SU-DHL-6 (cell line): ENCODE results near the gene MIF.

Experiments used
- H2AFZ ChIP-seq: fragments of 200-600 bp; sonication (generic); 2 replicates; pipeline ENCODE4 v1.6.1; 2014; ENCODE audit warnings: low read depth, mild to moderate bottlenecking, moderate library complexity, mixed read lengths, antibody characterized with exemption, low read length; ENCODE audit not compliant: severe bottlenecking
- H3F3A ChIP-seq: fragments of 200-600 bp; shearing (Covaris generic); 2 replicates; pipeline ENCODE4 v1.6.0; 2016; ENCODE audit warnings: antibody characterized with exemption, mild to moderate bottlenecking; ENCODE audit not compliant: insufficient read depth
- H3K27ac ChIP-seq: fragments of 200-600 bp; sonication (generic); 2 replicates; pipeline ENCODE4 v1.5.1; 2016; ENCODE audit warnings: low read depth, mild to moderate bottlenecking, low read length, moderate library complexity, mixed read lengths
- H3K27me3 ChIP-seq: fragments of 200-600 bp; sonication (generic), shearing (Covaris generic); 2 replicates; pipeline ENCODE4 v1.6.0; 2014; ENCODE audit warnings: mild to moderate bottlenecking, low read length
- H3K36me3 ChIP-seq: fragments of 200-600 bp; sonication (generic); 2 replicates; pipeline ENCODE4 v1.6.1; 2014; ENCODE audit warnings: mild to moderate bottlenecking, low read length, mixed read lengths
- H3K4me2 ChIP-seq: fragments of 300-600, 200-600 bp; shearing (Covaris generic), sonication (generic); 2 replicates; pipeline ENCODE4 v1.6.0; 2014; ENCODE audit warnings: low read length, low read depth, mild to moderate bottlenecking; ENCODE audit not compliant: poor library complexity, severe bottlenecking
- H3K4me3 ChIP-seq: fragments of 200-600 bp; sonication (generic); 2 replicates; pipeline ENCODE4 v1.5.1; 2014; ENCODE audit warnings: antibody characterized with exemption, low read length, mild to moderate bottlenecking, mixed read lengths; ENCODE audit not compliant: insufficient read depth, poor library complexity, severe bottlenecking
- H3K79me2 ChIP-seq: fragments of 200-600 bp; sonication (generic); 2 replicates; pipeline ENCODE4 v1.6.1; 2014; ENCODE audit warnings: mild to moderate bottlenecking, low read length, moderate library complexity; ENCODE audit not compliant: insufficient read depth
- H3K9ac ChIP-seq: fragments of 200-600 bp; sonication (generic); 2 replicates; pipeline ENCODE4 v1.7.0; 2014; ENCODE audit warnings: mild to moderate bottlenecking, low read length
- H3K9me2 ChIP-seq: fragments of 200-600 bp; sonication (generic); replicated peaks from 2 replicates; pipeline ENCODE4 v1.6.1; 2014; ENCODE audit warnings: low read length; ENCODE audit not compliant: insufficient read depth
- H3K9me3 ChIP-seq: fragments of 200-600 bp; sonication (generic); 2 replicates; pipeline ENCODE4 v1.6.1; 2014; ENCODE audit warnings: low read length, mixed read lengths; ENCODE audit not compliant: insufficient read depth
- H4K20me1 ChIP-seq: fragments of 200-600 bp; sonication (generic); 2 replicates; pipeline ENCODE4 v1.6.1; 2014; ENCODE audit warnings: low read depth, mild to moderate bottlenecking, antibody characterized with exemption, low read length, moderate library complexity, mixed read lengths
- EZH2phosphoT487 ChIP-seq: fragments of 200-600 bp; sonication (generic), shearing (Covaris generic); conservative IDR thresholded peaks from 2 replicates; pipeline ENCODE4 v1.6.1; 2018; ENCODE audit warnings: mild to moderate bottlenecking, antibody characterized with exemption, low read length, moderate library complexity, mixed read lengths
- TF ChIP-seq, protein P1 (sequence below): fragments of 200-600 bp; sonication (generic); IDR thresholded peaks from one replicate; pipeline ENCODE4 v1.5.1; 2017; ENCODE audit warnings: antibody characterized with exemption, mild to moderate bottlenecking, low read length, moderate library complexity; ENCODE audit not compliant: insufficient read depth, poor library complexity, severe bottlenecking

MIF gene

DNA sequence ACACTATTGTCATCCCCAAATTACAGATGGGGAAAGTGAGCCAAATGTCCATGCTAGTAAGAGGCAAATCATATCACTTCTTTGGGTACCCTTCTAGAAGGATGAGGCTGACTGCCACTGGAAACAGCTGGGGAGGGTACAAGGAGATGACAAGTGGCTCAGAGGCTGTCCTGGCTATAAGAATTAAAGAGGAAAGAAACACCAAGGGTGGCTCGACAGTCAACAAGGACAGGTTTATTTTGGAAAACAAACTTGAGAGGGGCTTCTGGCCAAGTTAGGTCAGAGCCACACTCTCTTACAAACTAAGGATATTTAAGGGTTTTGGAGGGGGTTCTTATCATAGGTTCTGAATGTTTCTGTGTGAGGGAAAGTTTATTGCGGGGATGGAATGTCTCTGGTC lies 2.1 kb upstream of the MIF start:
- H3F3A ChIP-seq, result no peaks in the 10 kb centered on the region
- H3K36me3 ChIP-seq, result peaks cover 9% of the 10 kb centered on the region; the same call in 1 of the 2 replicates
- peaks cover 4% of the 10 kb centered on the region; the same call in 1 of the 2 replicates for H4K20me1 ChIP-seq
- H3K9ac ChIP-seq, result no peak overlapping the region
- no peak overlapping the region for H3K27ac ChIP-seq
- no peaks in the 10 kb centered on the region for H3K9me3 ChIP-seq
- no peak overlapping the region for H3K4me3 ChIP-seq
- no peaks in the 10 kb centered on the region for H3K27me3 ChIP-seq
- H2AFZ ChIP-seq, result no peak overlapping the region
- H3K9me2 ChIP-seq, result no peaks in the 10 kb centered on the region
- peaks cover 15% of the 10 kb centered on the region for H3K79me2 ChIP-seq
- TF ChIP-seq EZH2phosphoT487, result no peak
- no peak overlapping the region for H3K4me2 ChIP-seq

DNA sequence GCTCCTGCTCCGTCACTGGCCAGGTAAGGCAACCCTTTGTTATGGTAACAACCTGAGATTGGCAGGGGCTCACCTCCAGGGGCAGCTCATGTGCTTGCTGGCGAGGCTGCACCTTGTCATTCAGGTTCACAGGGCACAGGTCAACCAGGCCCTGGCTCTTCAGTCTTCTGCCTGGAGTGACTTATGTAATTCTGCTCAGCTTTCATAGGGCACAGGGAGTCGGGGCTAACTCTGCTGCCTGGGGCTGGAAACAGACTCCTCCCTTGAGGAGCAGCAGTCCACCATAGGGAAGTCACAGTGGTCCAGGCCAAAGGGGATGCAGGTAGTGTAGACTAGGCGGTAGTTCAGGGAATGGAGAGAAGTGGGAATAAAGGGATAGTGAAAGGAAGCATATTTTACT lies 1.5 kb upstream of the MIF start:
- H3K27me3 ChIP-seq, result no peaks in the 10 kb centered on the region
- no peak overlapping the region for H3K4me2 ChIP-seq
- H3K9me3 ChIP-seq, result no peaks in the 10 kb centered on the region
- no peak overlapping the region for H3K4me3 ChIP-seq
- H4K20me1 ChIP-seq, result peaks cover 4% of the 10 kb centered on the region; the same call in 1 of the 2 replicates
- H3K27ac ChIP-seq, result no peak overlapping the region
- H3F3A ChIP-seq, result no peaks in the 10 kb centered on the region
- peaks cover 9% of the 10 kb centered on the region; the same call in 1 of the 2 replicates for H3K36me3 ChIP-seq
- H3K79me2 ChIP-seq, result peaks cover 15% of the 10 kb centered on the region
- no peak overlapping the region for H2AFZ ChIP-seq
- no peaks in the 10 kb centered on the region for H3K9me2 ChIP-seq
- no peak for TF ChIP-seq EZH2phosphoT487
- TF ChIP-seq, protein P1, sequence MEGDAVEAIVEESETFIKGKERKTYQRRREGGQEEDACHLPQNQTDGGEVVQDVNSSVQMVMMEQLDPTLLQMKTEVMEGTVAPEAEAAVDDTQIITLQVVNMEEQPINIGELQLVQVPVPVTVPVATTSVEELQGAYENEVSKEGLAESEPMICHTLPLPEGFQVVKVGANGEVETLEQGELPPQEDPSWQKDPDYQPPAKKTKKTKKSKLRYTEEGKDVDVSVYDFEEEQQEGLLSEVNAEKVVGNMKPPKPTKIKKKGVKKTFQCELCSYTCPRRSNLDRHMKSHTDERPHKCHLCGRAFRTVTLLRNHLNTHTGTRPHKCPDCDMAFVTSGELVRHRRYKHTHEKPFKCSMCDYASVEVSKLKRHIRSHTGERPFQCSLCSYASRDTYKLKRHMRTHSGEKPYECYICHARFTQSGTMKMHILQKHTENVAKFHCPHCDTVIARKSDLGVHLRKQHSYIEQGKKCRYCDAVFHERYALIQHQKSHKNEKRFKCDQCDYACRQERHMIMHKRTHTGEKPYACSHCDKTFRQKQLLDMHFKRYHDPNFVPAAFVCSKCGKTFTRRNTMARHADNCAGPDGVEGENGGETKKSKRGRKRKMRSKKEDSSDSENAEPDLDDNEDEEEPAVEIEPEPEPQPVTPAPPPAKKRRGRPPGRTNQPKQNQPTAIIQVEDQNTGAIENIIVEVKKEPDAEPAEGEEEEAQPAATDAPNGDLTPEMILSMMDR, result no peak
- no peak overlapping the region for H3K9ac ChIP-seq

DNA sequence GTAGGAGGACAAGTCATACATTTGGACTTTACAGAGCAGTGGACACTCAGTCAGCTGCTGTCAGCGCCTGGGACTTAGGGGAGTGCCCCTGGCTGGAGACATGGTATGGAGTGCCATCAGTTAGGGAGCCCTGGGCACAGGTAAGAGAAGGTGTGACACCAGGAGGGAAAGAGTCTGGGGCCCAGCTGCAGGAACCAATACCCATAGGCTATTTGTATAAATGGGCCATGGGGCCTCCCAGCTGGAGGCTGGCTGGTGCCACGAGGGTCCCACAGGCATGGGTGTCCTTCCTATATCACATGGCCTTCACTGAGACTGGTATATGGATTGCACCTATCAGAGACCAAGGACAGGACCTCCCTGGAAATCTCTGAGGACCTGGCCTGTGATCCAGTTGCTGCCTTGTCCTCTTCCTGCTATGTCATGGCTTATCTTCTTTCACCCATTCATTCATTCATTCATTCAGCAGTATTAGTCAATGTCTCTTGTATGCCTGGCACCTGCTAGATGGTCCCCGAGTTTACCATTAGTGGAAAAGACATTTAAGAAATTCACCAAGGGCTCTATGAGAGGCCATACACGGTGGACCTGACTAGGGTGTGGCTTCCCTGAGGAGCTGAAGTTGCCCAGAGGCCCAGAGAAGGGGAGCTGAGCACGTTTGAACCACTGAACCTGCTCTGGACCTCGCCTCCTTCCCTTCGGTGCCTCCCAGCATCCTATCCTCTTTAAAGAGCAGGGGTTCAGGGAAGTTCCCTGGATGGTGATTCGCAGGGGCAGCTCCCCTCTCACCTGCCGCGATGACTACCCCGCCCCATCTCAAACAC lies 850 bp upstream of the MIF start:
- Histone ChIP-seq H2AFZ (peak overlapping the region; percentile 55), H3K27ac (peak overlapping the region; percentile 85), H3K9me2 (no peaks in the 10 kb centered on the region)

More for the DNA sequence above, 850 bp upstream of the MIF start:
- Histone ChIP-seq H3F3A (0 out of 2 replicates have a peak, but pooled peaks cover under 1% of the 10 kb centered on the region), H3K27me3 (no peaks in the 10 kb centered on the region), H3K36me3 (peaks cover 9% of the 10 kb centered on the region; the same call in 1 of the 2 replicates), H3K9me3 (no peaks in the 10 kb centered on the region), H4K20me1 (peaks cover 4% of the 10 kb centered on the region; the same call in 1 of the 2 replicates), H3K9ac (peak overlapping the region; percentile 96), H3K4me3 (peak overlapping the region; percentile 97), H3K79me2 (peaks cover 15% of the 10 kb centered on the region), H3K4me2 (peak overlapping the region; percentile 81)
- TF ChIP-seq EZH2phosphoT487, result no peak
- TF ChIP-seq, protein P1, result no peak
